GM12878 (cell line): ENCODE data around the gene RMDN3. TPM values are rescaled to one million over a fixed set of nuclear protein-coding genes. Genes with fewer than 3 reads are reported as not detected.

ENCODE experiments used
- ATAC-seq: fragments of 200-7000 bp; cut with Tn5 transposase; 3 replicates; pipeline ENCODE4 v1.9.1; 2020; ENCODE audit warnings: mild to moderate bottlenecking, moderate library complexity
- BruUV-seq: library from RNA; stranded (reverse); fragments of 400-500 nt; replicated peaks from 2 replicates; lab custom pipeline; 2021; lab: Mats Ljungman, UMichigan
- CTCF ChIA-PET: fragments of 300-600 bp; sonication (Branson Sonifier 250); formaldehyde crosslinking; extraction: SDS; loops from one replicate; lab custom pipeline; 2021; ENCODE audit warnings: inconsistent platforms; lab: Yijun Ruan, JAX
- POLR2A ChIA-PET: fragments of 350-600 bp; formaldehyde crosslinking; extraction: SDS; loops from one replicate; lab custom pipeline; 2021; ENCODE audit warnings: inconsistent platforms; lab: Charles Lee
- RAD21 ChIA-PET: fragments of 300-600 bp; sonication (Branson Sonifier 250); formaldehyde crosslinking; loops from one replicate; lab custom pipeline; 2023; ENCODE audit warnings: antibody characterized with exemption; ENCODE audit not compliant: unreplicated experiment; lab: Charles Lee
- SMC1A ChIA-PET: fragments of 300-600 bp; sonication (Branson Sonifier 250); formaldehyde crosslinking; loops from one replicate; lab custom pipeline; 2023; ENCODE audit not compliant: unreplicated experiment, uncharacterized antibody; lab: Charles Lee
- DNase-seq: peaks from one replicate; pipeline ENCODE4 v3.0.0-alpha.2; 2011; ENCODE audit warnings: low read depth, low spot score
- FAIRE-seq: peaks from 3 replicates; lab custom pipeline; 2011; peaks lifted over from hg19 to GRCh38; lab: Jason Lieb, UNC
- H2AFZ ChIP-seq: 2 replicates; pipeline ENCODE4 v1.6.0; 2011; ENCODE audit warnings: low read depth, low read length, control low read depth; ENCODE audit not compliant: control insufficient read depth
- H3K27ac ChIP-seq: 2 replicates; pipeline ENCODE4 v1.5.1; 2011; ENCODE audit warnings: control low read depth; ENCODE audit not compliant: control insufficient read depth, insufficient read depth
- H3K27me3 ChIP-seq, 2 experiments: replicated peaks in 1 of 2; 2 replicates each; pipeline versions ENCODE4 v1.6.0 to v1.6.1; 2011; ENCODE audit warnings: low read length in 1 of 2; ENCODE audit not compliant: control insufficient read depth in 2 of 2, insufficient read depth in 2 of 2
- H3K36me3 ChIP-seq, 2 experiments: 2 replicates each; pipeline ENCODE4 v1.5.1; 2011; ENCODE audit warnings: low read length in 1 of 2; ENCODE audit not compliant: control insufficient read depth in 2 of 2, insufficient read depth in 2 of 2
- H3K4me1 ChIP-seq: 2 replicates; pipeline ENCODE4 v1.6.1; 2011; ENCODE audit warnings: mild to moderate bottlenecking, low read length, moderate library complexity, mixed read lengths; ENCODE audit not compliant: control insufficient read depth, insufficient read depth
- H3K4me2 ChIP-seq: 2 replicates; pipeline ENCODE4 v1.6.0; 2011; ENCODE audit warnings: control low read depth; ENCODE audit not compliant: control insufficient read depth, insufficient read depth
- H3K4me3 ChIP-seq: fragments of 200-600 bp; sonication (generic); 2 replicates; pipeline ENCODE4 v1.5.1; 2016
- H3K79me2 ChIP-seq: 2 replicates; pipeline ENCODE4 v1.6.0; 2011; ENCODE audit warnings: low read length; ENCODE audit not compliant: control insufficient read depth, insufficient read depth
- H3K9ac ChIP-seq: 2 replicates; pipeline ENCODE4 v1.8.0; 2011; ENCODE audit warnings: low read length, control low read depth, mixed read lengths; ENCODE audit not compliant: control insufficient read depth, insufficient read depth
- H3K9me3 ChIP-seq: replicated peaks from 3 replicates; pipeline ENCODE4 v1.5.1; 2011; ENCODE audit warnings: mild to moderate bottlenecking, low read length; ENCODE audit not compliant: control insufficient read depth, insufficient read depth
- H4K20me1 ChIP-seq: 2 replicates; pipeline ENCODE4 v1.6.0; 2011; ENCODE audit not compliant: control insufficient read depth, insufficient read depth
- BHLHE40 ChIP-seq, 2 experiments: fragments of 450-650 bp in 1 of 2; IDR thresholded peaks; 2 replicates each; pipeline ENCODE4 v1.6.1; 2011 to 2017; ENCODE audit warnings: low read depth in 2 of 2, borderline replicate concordance in 1 of 2, improper control_type of control experiment in 1 of 2, low read length in 1 of 2, mild to moderate bottlenecking in 1 of 2
- GABPA ChIP-seq: IDR thresholded peaks from 2 replicates; pipeline ENCODE4 v1.6.1; 2014; ENCODE audit warnings: antibody characterized with exemption, low read depth, mild to moderate bottlenecking, inconsistent platforms
- RBBP5 ChIP-seq: fragments of 200-600 bp; sonication (generic); conservative IDR thresholded peaks from 2 replicates; pipeline ENCODE4 v1.6.1; 2016
- RCOR1 ChIP-seq: conservative IDR thresholded peaks from 2 replicates; pipeline ENCODE4 v1.6.1; 2012; ENCODE audit warnings: low read depth, low read length, improper control_type of control experiment
- RUNX3 ChIP-seq: IDR thresholded peaks from 2 replicates; pipeline ENCODE4 v1.6.1; 2012; ENCODE audit warnings: low read length, inconsistent platforms
- YY1 ChIP-seq: IDR thresholded peaks from 2 replicates; pipeline ENCODE4 v1.6.1; 2011; ENCODE audit warnings: low read depth, mild to moderate bottlenecking, low read length
- WGBS: methylation state at CpG from one replicate; pipeline ENCODE4 v1.1.6; 2016; ENCODE audit warnings: low lambda C conversion rate; ENCODE audit not compliant: insufficient replicate concordance, insufficient coverage; ENCODE audit errors: missing lambda C conversion rate; 5-methylcytosine and 5-hydroxymethylcytosine counted together
- in situ Hi-C: fragments of 300-500 bp; cut with MboI; formaldehyde crosslinking; loops from 9 replicates; pipeline ENCODE4 v1.14.3; 2018; ENCODE audit warnings: mixed read lengths
- intact Hi-C: fragments of 100-400 bp; cut with micrococcal nuclease; formaldehyde crosslinking; loops from one replicate; pipeline ENCODE4 v1.14.2; 2022; ENCODE audit not compliant: unreplicated experiment
- polyA plus RNA-seq, 11 experiments: library from polyadenylated mRNA; depleted of rRNA in 4 of 11; unstranded in 6 of 11; stranded (reverse) in 5 of 11; fragments of >200 nt; fragmentation: Nextera tagmentation in 4 of 11; fragmentation: Illumina TruSeq in 1 of 11; extraction: Ambion mirVana in 4 of 11; extraction: Trizol in 1 of 11; gene quantifications; 1 replicate in 1 of 11; 2 replicates in 10 of 11; pipeline versions ENCODE4 v1.2.1 to v1.2.3, GENCODE V29; 2011 to 2016; ENCODE audit warnings: inconsistent platforms in 2 of 11, missing spikeins in 2 of 11, low read depth in 1 of 11
- total RNA-seq, 4 experiments: library from RNA; depleted of rRNA in 3 of 4; stranded (reverse); fragments of >200 nt in 3 of 4; fragmentation: Illumina TruSeq in 1 of 4; extraction: Trizol in 1 of 4; gene quantifications; 2 replicates each; pipeline versions ENCODE4 v1.2.1 to v1.2.3, GENCODE V29; 2013 to 2021

RMDN3 gene
- total and polyA plus RNA-seq, 10 of the 15 experiments (the other 5 are each of a cell fraction or from before 2014, with no cell fraction given), result 5.7 to 44.4 (median 20.3) TPM

DNA sequence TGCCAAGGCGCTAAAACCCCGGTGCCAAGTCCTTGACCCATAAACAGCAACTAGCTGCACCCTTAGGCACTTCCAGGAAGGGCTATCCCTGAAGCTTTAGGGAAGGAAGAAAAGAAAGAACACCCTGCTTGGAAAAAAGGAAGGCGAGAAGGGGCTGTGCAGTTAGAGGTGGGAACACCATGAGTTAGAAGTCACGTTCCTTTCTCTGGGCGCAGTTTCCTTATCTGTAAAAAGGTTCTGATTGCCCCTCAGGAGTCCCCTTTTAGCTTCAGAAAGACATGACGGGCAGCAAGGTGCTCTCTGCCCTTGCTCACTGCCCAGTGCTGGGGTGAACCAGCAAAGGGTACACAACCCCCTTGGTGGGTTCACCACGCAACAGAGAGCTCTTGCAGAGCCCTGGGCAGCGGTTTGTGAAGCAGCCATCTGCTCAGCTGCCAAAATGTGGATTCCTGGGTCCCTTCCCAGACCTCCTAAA, 9.6 kb upstream of the RMDN3 start:
- DNase-seq, result no peak
- H3K4me2 ChIP-seq, result peak overlapping the region; percentile 85
- peak overlapping the region; percentile 78 for H3K4me3 ChIP-seq
- TF ChIP-seq YY1 (peak; percentile 3; the same call in 1 of the 2 replicates), BHLHE40 (IDR thresholded peaks at IDR 0.05; ENCODE audit: borderline replicate concordance in 1 of 2, low read depth in 2 of 2, low read length in 1 of 2) (peak in 1 of 2 experiments; percentile 43; a peak in 1 of 4 replicates), RBBP5 (no peak), GABPA (no peak), RCOR1 (no peak), RUNX3 (no peak)
- H3K27me3 ChIP-seq, result no peaks in the 10 kb centered on the region
- H3K27ac ChIP-seq, result peak overlapping the region; percentile 22; the same call in 1 of the 2 replicates
- H4K20me1 ChIP-seq, result no peaks in the 10 kb centered on the region
- in situ Hi-C loops (no loop called here), intact Hi-C loops (no loop called here)
- 22% methylated on average over 8 of the region's 8 CpGs for WGBS
- ChIA-PET RAD21 (interaction anchor here (0.8 to 1.4 kb wide), 7 partner anchors 18 to 206 kb away, joined by 3 to 4 read pairs (median 3); no protein-coding TSS in a partner anchor), POLR2A (interaction anchor here (0.7 to 2.9 kb wide), 6 partner anchors 8 to 198 kb away, joined by 3 to 13 read pairs (median 4); partner anchors contain the start of gene RHOV), SMC1A (interaction anchor here (0.7 to 2.8 kb wide), 11 partner anchors 8 to 200 kb away, joined by 3 to 8 read pairs (median 3); partner anchors contain the start of genes CCDC32, DNAJC17 and ZFYVE19), CTCF (interaction anchor here (0.5 to 2.7 kb wide), 10 partner anchors 11 to 139 kb away, joined by 3 to 9 read pairs (median 4); no protein-coding TSS in a partner anchor)
- peak; percentile 5 for ATAC-seq
- no TSS peak for BruUV-seq
- peaks cover 26% of the 10 kb centered on the region for H3K4me1 ChIP-seq
- H3K79me2 ChIP-seq, result no peaks in the 10 kb centered on the region
- peak overlapping the region; percentile 38 for H3K9ac ChIP-seq
- H2AFZ ChIP-seq, result peak overlapping the region; percentile 45
- no peak for FAIRE-seq
- H3K9me3 ChIP-seq, result no peaks in the 10 kb centered on the region
- H3K36me3 ChIP-seq, result no peaks in the 10 kb centered on the region; a peak in 2 of 4 replicates
